H1 (cell line): ENCODE data around the gene ATG7. TPM values are rescaled to one million over a fixed set of nuclear protein-coding genes. Genes with fewer than 3 reads are reported as not detected.
A peak's percentile ranks its signal among the peaks of the same experiment; 100 is the strongest.

Experiments used
- CTCF ChIA-PET: fragments of 300-600 bp; sonication (Branson Sonifier 250); formaldehyde crosslinking; loops from one replicate; lab custom pipeline; 2021; ENCODE audit not compliant: partially characterized antibody; lab: Charles Lee
- POLR2A ChIA-PET: fragments of 300-600 bp; sonication (Branson Sonifier 250); formaldehyde crosslinking; loops from one replicate; lab custom pipeline; 2021; ENCODE audit warnings: inconsistent platforms; ENCODE audit not compliant: partially characterized antibody; lab: Charles Lee
- DNase-seq, 2 experiments: peaks; one replicate each; pipeline versions ENCODE4 v3.0.0 to v3.0.0-alpha.2; 2010 to 2022; ENCODE audit warnings: low spot score in 2 of 2, low read depth in 1 of 2, mixed read lengths in 1 of 2
- FAIRE-seq: peaks from 2 replicates; lab custom pipeline; 2011; peaks lifted over from hg19 to GRCh38; lab: Jason Lieb, UNC
- H2AFZ ChIP-seq: 2 replicates; pipeline ENCODE4 v1.8.1; 2012; ENCODE audit warnings: low read length, inconsistent platforms
- H2AK5ac ChIP-seq: 2 replicates; pipeline ENCODE4 v1.6.1; 2013; ENCODE audit warnings: low read depth, low read length
- H2BK120ac ChIP-seq: replicated peaks from 2 replicates; pipeline ENCODE3; 2013; ENCODE audit warnings: low read depth, low read length, inconsistent platforms
- H2BK12ac ChIP-seq: 2 replicates; pipeline ENCODE4 v1.6.1; 2013; ENCODE audit warnings: low read depth, low read length
- H2BK15ac ChIP-seq: 2 replicates; pipeline ENCODE4 v1.6.1; 2013; ENCODE audit warnings: low read length
- H2BK20ac ChIP-seq: 2 replicates; pipeline ENCODE4 v1.6.1; 2013; ENCODE audit warnings: low read length
- H2BK5ac ChIP-seq: 2 replicates; pipeline ENCODE4 v1.6.1; 2013; ENCODE audit warnings: low read depth, low read length
- H3K14ac ChIP-seq: 2 replicates; pipeline ENCODE4 v1.6.1; 2013; ENCODE audit warnings: inconsistent platforms; ENCODE audit not compliant: insufficient read length
- H3K18ac ChIP-seq: 2 replicates; pipeline ENCODE4 v1.6.1; 2013; ENCODE audit warnings: low read length; ENCODE audit errors: extremely low read depth
- H3K23ac ChIP-seq: 2 replicates; pipeline ENCODE4 v1.6.1; 2013; ENCODE audit warnings: inconsistent platforms; ENCODE audit not compliant: insufficient read length
- H3K23me2 ChIP-seq: 2 replicates; pipeline ENCODE4 v1.6.1; 2013; ENCODE audit warnings: low read depth, low read length
- H3K27ac ChIP-seq: 2 replicates; pipeline ENCODE4 v1.6.1; 2011; ENCODE audit warnings: low read depth, low read length, inconsistent platforms
- H3K27me3 ChIP-seq, 4 experiments: replicated peaks in 1 of 4; 1 replicate in 1 of 4; 2 replicates in 3 of 4; pipeline versions ENCODE4 v1.6.1 to v1.8.1; 2011 to 2013; ENCODE audit warnings: low read length in 3 of 4, mild to moderate bottlenecking in 3 of 4, inconsistent platforms in 2 of 4, mixed read lengths in 2 of 4, moderate library complexity in 1 of 4; ENCODE audit not compliant: control insufficient read depth in 3 of 4, insufficient read depth in 3 of 4; ENCODE audit errors: extremely low read depth in 1 of 4
- H3K36me3 ChIP-seq, 4 experiments: 2 replicates each; pipeline versions ENCODE4 v1.6.1 to v1.8.1; 2011 to 2013; ENCODE audit warnings: mild to moderate bottlenecking in 4 of 4, low read length in 3 of 4, moderate library complexity in 2 of 4, control low read depth in 1 of 4, inconsistent platforms in 1 of 4; ENCODE audit not compliant: insufficient read depth in 4 of 4, control insufficient read depth in 2 of 4
- H3K4ac ChIP-seq: replicated peaks from 2 replicates; pipeline ENCODE3; 2013; ENCODE audit warnings: low read length, low read depth, mixed read lengths, inconsistent platforms; ENCODE audit not compliant: insufficient read length
- H3K4me1 ChIP-seq, 4 experiments: replicated peaks in 1 of 4; 1 replicate in 1 of 4; 2 replicates in 3 of 4; pipeline versions ENCODE4 v1.6.1 to v1.8.1; 2011 to 2013; ENCODE audit warnings: low read length in 3 of 4, inconsistent platforms in 2 of 4, mixed read lengths in 1 of 4; ENCODE audit not compliant: insufficient read depth in 4 of 4, control insufficient read depth in 3 of 4
- H3K4me2 ChIP-seq, 2 experiments: 2 replicates each; pipeline versions ENCODE4 v1.6.1 to v1.8.1; 2011 to 2013; ENCODE audit warnings: low read depth in 2 of 2, low read length in 2 of 2, control low read depth in 1 of 2, inconsistent platforms in 1 of 2, mild to moderate bottlenecking in 1 of 2; ENCODE audit not compliant: insufficient read depth in 1 of 2
- H3K4me3 ChIP-seq, 4 experiments: fragments of 200-600, 300-600 bp in 1 of 4; sonication (generic), shearing (Covaris generic), sonication (Bioruptor Twin) in 1 of 4; 2 replicates each; pipeline versions ENCODE4 v1.5.1 to v1.8.1; 2011 to 2016; ENCODE audit warnings: low read length in 4 of 4, low read depth in 3 of 4, control low read depth in 2 of 4, inconsistent platforms in 2 of 4, mild to moderate bottlenecking in 2 of 4, mixed read lengths in 1 of 4, moderate library complexity in 1 of 4; ENCODE audit not compliant: insufficient read depth in 2 of 4; ENCODE audit errors: extremely low read depth in 1 of 4
- H3K56ac ChIP-seq: replicated peaks from 2 replicates; pipeline ENCODE3; 2013; ENCODE audit warnings: low read depth, mild to moderate bottlenecking, mixed read lengths, low read length, inconsistent platforms; ENCODE audit not compliant: insufficient read length
- H3K79me1 ChIP-seq: 2 replicates; pipeline ENCODE4 v1.6.1; 2013; ENCODE audit warnings: low read depth, low read length, control low read depth
- H3K79me2 ChIP-seq, 2 experiments: 2 replicates each; pipeline versions ENCODE4 v1.6.1 to v1.8.1; 2012 to 2013; ENCODE audit warnings: low read length in 2 of 2, mild to moderate bottlenecking in 2 of 2, inconsistent platforms in 1 of 2; ENCODE audit not compliant: insufficient read depth in 2 of 2, control insufficient read depth in 1 of 2
- H3K9ac ChIP-seq, 4 experiments: replicated peaks in 1 of 4; 1 replicate in 1 of 4; 2 replicates in 3 of 4; pipeline versions ENCODE4 v1.6.1 to v1.8.1; 2011 to 2013; ENCODE audit warnings: low read depth in 3 of 4, low read length in 3 of 4, control low read depth in 2 of 4, mild to moderate bottlenecking in 2 of 4, moderate library complexity in 2 of 4, inconsistent platforms in 1 of 4; ENCODE audit errors: extremely low read depth in 1 of 4
- H3K9me3 ChIP-seq, 2 experiments: 2 replicates each; pipeline versions ENCODE4 v1.6.1 to v1.8.1; 2012 to 2013; ENCODE audit warnings: mild to moderate bottlenecking in 2 of 2, moderate library complexity in 2 of 2, control low read depth in 1 of 2, inconsistent platforms in 1 of 2, low read depth in 1 of 2, low read length in 1 of 2, mixed read lengths in 1 of 2; ENCODE audit not compliant: insufficient read depth in 2 of 2
- H4K20me1 ChIP-seq, 2 experiments: replicated peaks in 1 of 2; 2 replicates each; pipeline versions ENCODE3 to v1.8.1; 2011 to 2013; ENCODE audit warnings: inconsistent platforms in 2 of 2, low read length in 2 of 2, mild to moderate bottlenecking in 1 of 2; ENCODE audit not compliant: insufficient read depth in 2 of 2, control insufficient read depth in 1 of 2
- H4K5ac ChIP-seq: 2 replicates; pipeline ENCODE4 v1.6.1; 2013; ENCODE audit warnings: low read length, low read depth, mixed read lengths, inconsistent platforms; ENCODE audit not compliant: insufficient read length
- H4K8ac ChIP-seq: 2 replicates; pipeline ENCODE4 v1.8.0; 2013; ENCODE audit warnings: mild to moderate bottlenecking, moderate library complexity, low read length, inconsistent platforms; ENCODE audit not compliant: insufficient read depth; ENCODE audit errors: extremely low read depth
- H4K91ac ChIP-seq: replicated peaks from 2 replicates; pipeline ENCODE3; 2013; ENCODE audit warnings: low read length, mixed read lengths, inconsistent platforms; ENCODE audit not compliant: insufficient read length
- CTBP2 ChIP-seq: IDR thresholded peaks from 2 replicates; pipeline ENCODE4 v1.7.0; 2011; ENCODE audit warnings: borderline replicate concordance, mild to moderate bottlenecking, moderate library complexity, mixed read lengths, low read length; ENCODE audit not compliant: insufficient read depth, insufficient read length
- HDAC6 ChIP-seq: IDR thresholded peaks from one replicate; pipeline ENCODE4 v1.7.1; 2012; ENCODE audit warnings: low read depth, mild to moderate bottlenecking, inconsistent platforms, low read length, moderate library complexity
- RFX5 ChIP-seq: IDR thresholded peaks from 2 replicates; pipeline ENCODE4 v1.6.1; 2011; ENCODE audit warnings: low read depth, low read length, improper control_type of control experiment, borderline replicate concordance
- SIN3A ChIP-seq, 2 experiments: IDR thresholded peaks in 1 of 2; conservative IDR thresholded peaks in 1 of 2; 2 replicates each; pipeline ENCODE4 v1.6.1; 2011 to 2012; ENCODE audit warnings: low read length in 2 of 2, improper control_type of control experiment in 1 of 2, low read depth in 1 of 2, mild to moderate bottlenecking in 1 of 2
- WGBS, 2 experiments: shearing (Covaris generic) in 1 of 2; methylation state at CpG; one replicate each; pipeline versions ENCODE4 v1.1.6 to v1.1.7; 2013 to 2015; ENCODE audit warnings: low lambda C conversion rate in 2 of 2, mixed read lengths in 2 of 2, inconsistent platforms in 1 of 2, low coverage in 1 of 2, missing lambda C conversion rate in 1 of 2; ENCODE audit not compliant: insufficient replicate concordance in 2 of 2, insufficient coverage in 1 of 2, insufficient read length in 1 of 2; ENCODE audit errors: extremely low coverage in 1 of 2, missing lambda C conversion rate in 1 of 2; 5-methylcytosine and 5-hydroxymethylcytosine counted together
- polyA plus RNA-seq, 7 experiments: library from polyadenylated mRNA; depleted of rRNA in 3 of 7; stranded (reverse) in 5 of 7; unstranded in 2 of 7; fragments of >200 nt in 5 of 7; fragments of 200-250 nt in 2 of 7; gene quantifications; 1 replicate in 5 of 7; 2 replicates in 1 of 7; 4 replicates in 1 of 7; pipeline versions ENCODE4 v1.2.1 to v1.2.3, GENCODE V29; 2011 to 2013; ENCODE audit warnings: missing spikeins in 2 of 7, mixed read lengths in 2 of 7
- total RNA-seq: library from RNA; stranded (reverse); fragmentation: NEBNext Ultra II Directional; extraction: Animal tissue kit (Norgen Biotek cat#: 25700); gene quantifications from 2 replicates; pipeline ENCODE4 v1.2.1, GENCODE V29; 2021

Gene ATG7
- total and polyA plus RNA-seq, 2 of the 8 experiments (the other 6 are each of a cell fraction or from before 2014, with no cell fraction given): 15.0 to 19.1 TPM

- H4K5ac ChIP-seq: no peak overlapping the region
- peaks cover 2 to 12% of the 10 kb centered on the region in 2 experiments for H4K20me1 ChIP-seq
- no peak for FAIRE-seq
- no peaks in the 10 kb centered on the region for H3K9me3 ChIP-seq
- H2BK120ac ChIP-seq: no peak overlapping the region
- no peak overlapping the region for H3K23ac ChIP-seq
- H2AK5ac ChIP-seq: peak overlapping the region; percentile 33; the same call in 1 of the 2 replicates
- H3K4ac ChIP-seq: no peak overlapping the region
- H3K18ac ChIP-seq: no peak overlapping the region
- no peak overlapping the region for H2BK20ac ChIP-seq
- H3K4me1 ChIP-seq: peaks cover 21 to 43% (median 29%) of the 10 kb centered on the region in 4 experiments
- no peak overlapping the region for H4K8ac ChIP-seq
- H2BK12ac ChIP-seq: 0 out of 2 replicates have a peak overlapping the region, but pooled peaks have one; percentile 56
- H3K23me2 ChIP-seq: no peaks in the 10 kb centered on the region
- H3K14ac ChIP-seq: no peak overlapping the region
- H3K4me3 ChIP-seq: no peak overlapping the region
- H3K56ac ChIP-seq: no peak overlapping the region
- H3K27me3 ChIP-seq: no peaks in the 10 kb centered on the region
- no peak overlapping the region for H2BK5ac ChIP-seq
- 84% methylated on average over 5 of the region's 5 CpGs; no CpG with 5 or more reads in 1 of the 2 experiments for WGBS, 2 experiments
- H3K27ac ChIP-seq: no peak overlapping the region
- CTCF ChIA-PET: no interaction called here
- POLR2A ChIA-PET: no interaction called here
- no peak for DNase-seq
- no peaks in the 10 kb centered on the region for H3K36me3 ChIP-seq
- no peak overlapping the region for H3K9ac ChIP-seq
- H3K79me2 ChIP-seq: peaks cover 11 to 90% of the 10 kb centered on the region in 2 experiments
- no peak overlapping the region for H2AFZ ChIP-seq
- peaks cover 25% of the 10 kb centered on the region for H3K79me1 ChIP-seq
- H3K4me2 ChIP-seq: no peak overlapping the region
- 0 out of 2 replicates have a peak overlapping the region, but pooled peaks have one; percentile 18 for H2BK15ac ChIP-seq
- H4K91ac ChIP-seq: no peak overlapping the region
- no peak for TF ChIP-seq CTBP2
- no peak for TF ChIP-seq RFX5
- TF ChIP-seq SIN3A (conservative IDR thresholded peaks at IDR 0.05 in 1 of 2, IDR thresholded peaks at IDR 0.05 in 1 of 2; ENCODE audit: low read depth in 1 of 2, low read length in 2 of 2): no peak
- TF ChIP-seq HDAC6: no peak
Observed at GRCh38 chr3:11588338-11588737, 316.1 kb downstream of the ATG7 start.
